Breast epithelium (tissue), 4 donors: Measurements from ENCODE around the gene NMRAL1. TPM values are rescaled to one million over a fixed set of nuclear protein-coding genes. Genes with fewer than 3 reads are reported as not detected.

ENCODE experiments used
- DNase-seq, 2 donors: peaks; one replicate each; pipeline ENCODE4 v3.0.0-alpha.2; 2019; ENCODE audit warnings: low spot score in 2 of 2
- H3K27ac ChIP-seq, 2 donors: fragments of 200-600 bp; sonication (generic) in 1 of 2; one replicate each; pipeline ENCODE4 v1.5.1; 2016 to 2019; ENCODE audit warnings: mild to moderate bottlenecking in 1 of 2
- H3K27me3 ChIP-seq, 2 donors: fragments of 200-600 bp; sonication (generic) in 1 of 2; one replicate each; pipeline versions ENCODE4 v1.5.1 to v1.6.0; 2017 to 2019; ENCODE audit warnings: control low read depth in 1 of 2, mild to moderate bottlenecking in 1 of 2
- H3K36me3 ChIP-seq: fragments of 200-600 bp; one replicate; pipeline ENCODE4 v1.5.1; 2019
- H3K4me1 ChIP-seq, 2 donors: fragments of 200-600 bp; sonication (generic); one replicate each; pipeline ENCODE4 v1.5.1; 2016 to 2019; ENCODE audit warnings: control low read depth in 1 of 2
- H3K4me3 ChIP-seq, 3 donors: fragments of 200-600 bp; sonication (generic); 1 replicate in 2 of 3; 2 replicates in 1 of 3; pipeline ENCODE4 v1.5.1; 2016 to 2019; ENCODE audit warnings: mild to moderate bottlenecking in 3 of 3, moderate library complexity in 2 of 3
- H3K9me3 ChIP-seq, 2 donors: fragments of 200-600 bp; sonication (generic) in 1 of 2; one replicate each; pipeline ENCODE4 v1.5.1; 2016 to 2019; ENCODE audit warnings: control low read depth in 1 of 2
- POLR2A ChIP-seq: fragments of 450-650 bp; IDR thresholded peaks from one replicate; pipeline ENCODE4 v1.6.1; 2016; ENCODE audit warnings: antibody characterized with exemption, mild to moderate bottlenecking, moderate library complexity
- POLR2AphosphoS5 ChIP-seq, 3 donors: sonication (generic); formaldehyde crosslinking; IDR thresholded peaks; one replicate each; pipeline ENCODE4 v1.6.1; 2017; ENCODE audit warnings: antibody characterized with exemption in 3 of 3
- intact Hi-C: fragments of 100-400 bp; cut with DNase I; formaldehyde crosslinking; loops from one replicate; pipeline ENCODE4 v1.15.1; 2023; ENCODE audit warnings: low total_unique reads
- total RNA-seq, 3 donors: library from RNA; depleted of rRNA; stranded (reverse); fragments of >200 nt; gene quantifications; one replicate each; pipeline ENCODE4 v1.1.0, GENCODE V29; 2016
- TF ChIP-seq, protein P1 (sequence below), 3 donors: fragments of 450-650 bp; IDR thresholded peaks; one replicate each; pipeline ENCODE4 v1.5.1; 2016 to 2017; ENCODE audit warnings: antibody characterized with exemption in 3 of 3, mild to moderate bottlenecking in 3 of 3, moderate library complexity in 3 of 3

Gene NMRAL1
- 10 to 100 TPM; 44.5 to 57.7 (median 51.5) TPM for total RNA-seq

DNA sequence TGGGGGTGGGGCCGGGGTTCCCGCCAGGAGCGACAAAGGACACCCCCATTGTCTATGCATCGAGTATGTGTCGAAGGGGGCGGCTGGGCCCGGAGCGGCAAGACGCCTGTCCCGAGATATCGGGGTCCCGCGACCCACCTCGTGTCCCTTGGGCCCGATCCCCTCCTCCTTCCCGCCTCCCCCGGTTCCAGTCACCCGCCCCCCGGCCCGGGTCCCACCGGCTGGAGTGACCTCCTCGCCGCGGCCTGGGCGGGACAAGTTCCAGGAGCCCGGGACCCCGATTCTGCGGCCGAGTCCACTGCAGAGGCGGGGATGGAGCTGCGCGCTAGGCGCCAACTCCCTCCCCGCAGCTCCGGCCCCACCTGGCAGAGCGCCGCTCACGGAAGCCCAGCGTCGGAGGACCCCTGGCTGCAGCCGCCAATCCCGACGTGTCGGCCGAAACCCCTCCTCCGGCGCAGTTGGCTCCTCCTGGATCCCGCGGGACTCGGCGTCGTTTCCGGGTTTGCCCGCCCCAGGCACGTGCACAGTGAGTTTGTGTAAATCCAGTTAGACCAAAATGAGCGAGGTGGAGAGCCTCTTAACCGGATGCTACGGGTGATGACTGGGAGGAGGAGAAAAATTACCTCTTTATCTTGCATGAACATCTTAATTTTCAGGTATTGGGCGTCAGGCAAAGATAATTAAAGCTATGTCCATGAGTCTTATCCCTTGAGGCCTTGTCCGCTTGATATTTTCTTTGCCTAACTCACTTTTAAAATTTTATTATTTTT lies at the start of gene NMRAL1:
Gene NMRAL1, minus strand, starts transcription at position 434 of the 770 bp plus-strand sequence. CDS start 493 bp downstream, outside the sequence.
- Histone ChIP-seq H3K36me3 (no peaks in the 10 kb centered on the region), H3K27ac (peak within 1 kb of the TSS; percentile 88 to 95), H3K4me1 (no peaks in the 10 kb centered on the region), H3K4me3 (peak within 1 kb of the TSS; percentile 54 to 100 (median 85)), H3K9me3 (no peaks in the 10 kb centered on the region), H3K27me3 (no peaks in the 10 kb centered on the region)
- intact Hi-C loops = no loop called here
- TF ChIP-seq, protein P1, sequence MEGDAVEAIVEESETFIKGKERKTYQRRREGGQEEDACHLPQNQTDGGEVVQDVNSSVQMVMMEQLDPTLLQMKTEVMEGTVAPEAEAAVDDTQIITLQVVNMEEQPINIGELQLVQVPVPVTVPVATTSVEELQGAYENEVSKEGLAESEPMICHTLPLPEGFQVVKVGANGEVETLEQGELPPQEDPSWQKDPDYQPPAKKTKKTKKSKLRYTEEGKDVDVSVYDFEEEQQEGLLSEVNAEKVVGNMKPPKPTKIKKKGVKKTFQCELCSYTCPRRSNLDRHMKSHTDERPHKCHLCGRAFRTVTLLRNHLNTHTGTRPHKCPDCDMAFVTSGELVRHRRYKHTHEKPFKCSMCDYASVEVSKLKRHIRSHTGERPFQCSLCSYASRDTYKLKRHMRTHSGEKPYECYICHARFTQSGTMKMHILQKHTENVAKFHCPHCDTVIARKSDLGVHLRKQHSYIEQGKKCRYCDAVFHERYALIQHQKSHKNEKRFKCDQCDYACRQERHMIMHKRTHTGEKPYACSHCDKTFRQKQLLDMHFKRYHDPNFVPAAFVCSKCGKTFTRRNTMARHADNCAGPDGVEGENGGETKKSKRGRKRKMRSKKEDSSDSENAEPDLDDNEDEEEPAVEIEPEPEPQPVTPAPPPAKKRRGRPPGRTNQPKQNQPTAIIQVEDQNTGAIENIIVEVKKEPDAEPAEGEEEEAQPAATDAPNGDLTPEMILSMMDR (IDR thresholded peaks at IDR 0.05) = peak in 1 of 3 donors; percentile 9
- peak; percentile 75 for TF ChIP-seq POLR2A
- peak; percentile 70 to 85 (median 83) for TF ChIP-seq POLR2AphosphoS5 (IDR thresholded peaks at IDR 0.05)
- peak; percentile 92 to 94 for DNase-seq

GRCh38 chr16:4523686-4524085 lies 49.3 kb upstream of the NMRAL1 start:
- Histone ChIP-seq H3K9me3 (no peaks in the 10 kb centered on the region), H3K4me1 (no peaks in the 10 kb centered on the region), H3K27ac (no peak overlapping the region)

GRCh38 chr16:4522051-4522581 lies 47.7 kb upstream of the NMRAL1 start:
- H3K4me3 ChIP-seq = no peak overlapping the region
- intact Hi-C loops = no loop called here
- H3K36me3 ChIP-seq = no peaks in the 10 kb centered on the region
- no peaks in the 10 kb centered on the region for H3K4me1 ChIP-seq
- H3K9me3 ChIP-seq = no peaks in the 10 kb centered on the region
- TF ChIP-seq, protein P1 (IDR thresholded peaks at IDR 0.05) = no peak
- TF ChIP-seq POLR2A = no peak
- no peak for TF ChIP-seq POLR2AphosphoS5 (IDR thresholded peaks at IDR 0.05)
- DNase-seq = no peak
- H3K27ac ChIP-seq = no peak overlapping the region
- no peaks in the 10 kb centered on the region for H3K27me3 ChIP-seq

More at GRCh38 chr16:4523686-4524085, 49.3 kb upstream of the NMRAL1 start:
- intact Hi-C loops = no loop called here
- Histone ChIP-seq H3K4me3 (no peak overlapping the region), H3K36me3 (no peaks in the 10 kb centered on the region), H3K27me3 (no peaks in the 10 kb centered on the region)
- no peak for DNase-seq
- TF ChIP-seq POLR2AphosphoS5 (IDR thresholded peaks at IDR 0.05) (no peak), POLR2A (no peak)
- TF ChIP-seq, protein P1 (IDR thresholded peaks at IDR 0.05) = no peak

- no peaks in the 10 kb centered on the region for H3K9me3 ChIP-seq
- no peak overlapping the region for H3K27ac ChIP-seq
- no peak overlapping the region for H3K4me3 ChIP-seq
- TF ChIP-seq POLR2A (no peak), POLR2AphosphoS5 (IDR thresholded peaks at IDR 0.05) (no peak)
- TF ChIP-seq, protein P1 (IDR thresholded peaks at IDR 0.05) = no peak
- no peak for DNase-seq
- no peaks in the 10 kb centered on the region for H3K4me1 ChIP-seq
- H3K27me3 ChIP-seq = no peaks in the 10 kb centered on the region
- no peaks in the 10 kb centered on the region for H3K36me3 ChIP-seq
- intact Hi-C loops = no loop called here
These were observed 46.5 kb upstream of the NMRAL1 start for GRCh38 chr16:4520913-4521312.
